ENCODE results near the gene ERBB4. TPM values are rescaled to one million over a fixed set of nuclear protein-coding genes. Genes with fewer than 3 reads are reported as not detected.

Gene ERBB4
- total RNA-seq, 1 experiment from 2014 or later = 0.04 TPM

GRCh38 chr2:212021947-212022346 is 516.7 kb downstream of the ERBB4 start:
- Histone ChIP-seq H2AK5ac (ENCODE audit: insufficient read length, low read length) (no peak overlapping the region), H3K4ac (ENCODE audit: low read depth, low read length) (no peak overlapping the region), H3K23me2 (ENCODE audit: insufficient read length, low read depth, low read length, poor library complexity, severe bottlenecking) (no peaks in the 10 kb centered on the region), H3K18ac (ENCODE audit: insufficient read length, low read depth, low read length) (no peak overlapping the region), H2BK120ac (ENCODE audit: low read depth, low read length, poor library complexity, severe bottlenecking) (no peak overlapping the region), H3K14ac (ENCODE audit: insufficient read depth, low read length) (no peak overlapping the region), H4K5ac (ENCODE audit: insufficient read length, low read depth, low read length) (no peak overlapping the region), H3K9ac (ENCODE audit: extremely low read depth, insufficient read length, low read length) (no peak overlapping the region), H2AFZ (ENCODE audit: low read length) (no peak overlapping the region), H3K27me3 (ENCODE audit: insufficient read depth, low read length) (no peaks in the 10 kb centered on the region), H2BK12ac (ENCODE audit: insufficient read length, low read depth, low read length) (no peak overlapping the region), H2BK5ac (ENCODE audit: insufficient read length, low read length) (no peak overlapping the region), H3K9me3 (ENCODE audit: control insufficient read depth, low read depth, low read length) (no peaks in the 10 kb centered on the region), H2BK15ac (ENCODE audit: low read depth, low read length) (no peak overlapping the region), H3K23ac (ENCODE audit: insufficient read length, low read depth, low read length) (no peak overlapping the region), H3K27ac (ENCODE audit: insufficient read length, low read depth, low read length) (no peak overlapping the region), H4K91ac (ENCODE audit: insufficient read length, low read depth, low read length) (no peak overlapping the region), H3K4me2 (ENCODE audit: insufficient read depth, insufficient read length, low read length) (no peak overlapping the region), H2BK20ac (ENCODE audit: low read depth, low read length, poor library complexity, severe bottlenecking) (no peak overlapping the region), H3K79me2 (ENCODE audit: insufficient read depth, low read length) (no peaks in the 10 kb centered on the region), H3T11ph (ENCODE audit: low read length) (no peak overlapping the region), H4K20me1 (ENCODE audit: control insufficient read depth, insufficient read depth, insufficient read length) (no peaks in the 10 kb centered on the region), H3K79me1 (ENCODE audit: insufficient read depth, low read depth, low read length, poor library complexity, severe bottlenecking) (no peaks in the 10 kb centered on the region), H3K56ac (ENCODE audit: insufficient read length, low read depth, low read length) (no peak overlapping the region), H4K8ac (replicated peaks; ENCODE audit: insufficient read length, low read depth, low read length) (no peak overlapping the region), H3K4me1 (ENCODE audit: insufficient read depth, low read length) (no peaks in the 10 kb centered on the region)
- no peaks in the 10 kb centered on the region for H3K27me3 Mint-ChIP-seq (ENCODE audit: low read depth)
- no peak for TF ChIP-seq CTCF (conservative IDR thresholded peaks at IDR 0.05)
- no peak overlapping the region; a peak in 1 of 7 replicates for H3K27ac Mint-ChIP-seq
- no peaks in the 10 kb centered on the region for H3K9me3 Mint-ChIP-seq
- no peak for DNase-seq
- WGBS (ENCODE audit: extremely low coverage, insufficient read length, low lambda C conversion rate) = no CpG with 5 or more reads among the region's 2 CpGs
- no peaks in the 10 kb centered on the region for H3K36me3 Mint-ChIP-seq (ENCODE audit: insufficient read depth in 1 of 3, low read depth in 3 of 3)
- no peak overlapping the region; a peak in 1 of 5 replicates for H3K4me3 Mint-ChIP-seq
- no peaks in the 10 kb centered on the region for H3K4me1 Mint-ChIP-seq

All from H9 (cell line).